Type B pancreatic cell (in vitro differentiated cells): ENCODE measurements around the gene PTPRH. TPM values are rescaled to one million over a fixed set of nuclear protein-coding genes. Genes with fewer than 3 reads are reported as not detected.

ENCODE experiments used
- DNase-seq: peaks from one replicate; pipeline ENCODE4 v3.0.0; 2021; ENCODE audit warnings: mixed read lengths; ENCODE audit not compliant: unreplicated experiment; ENCODE audit errors: extremely low spot score
- H3K27ac Mint-ChIP-seq: 2 replicates; pipeline ENCODE4 v1.8.0; 2021; ENCODE audit warnings: mild to moderate bottlenecking, mixed read lengths
- H3K27me3 Mint-ChIP-seq: 2 replicates; pipeline ENCODE4 v1.8.0; 2021; ENCODE audit warnings: mixed read lengths
- H3K36me3 Mint-ChIP-seq: 2 replicates; pipeline ENCODE4 v1.8.0; 2021; ENCODE audit warnings: mixed read lengths
- H3K4me1 Mint-ChIP-seq: one replicate; pipeline ENCODE4 v1.8.0; 2021; ENCODE audit warnings: mixed read lengths; ENCODE audit not compliant: unreplicated experiment
- H3K4me3 Mint-ChIP-seq: 2 replicates; pipeline ENCODE4 v1.8.0; 2021; ENCODE audit warnings: mild to moderate bottlenecking, mixed read lengths
- H3K9me3 Mint-ChIP-seq: 2 replicates; pipeline ENCODE4 v1.8.0; 2021; ENCODE audit warnings: mixed read lengths
- total RNA-seq: library from RNA; stranded (reverse); gene quantifications from 2 replicates; pipeline ENCODE4 v1.2.1, GENCODE V29; 2021; ENCODE audit warnings: low replicate concordance
- TF ChIP-seq, protein P1 (sequence below): fragments of 200-600 bp; sonication (generic); conservative IDR thresholded peaks from 2 replicates; pipeline ENCODE4 v1.5.0; 2021; ENCODE audit warnings: antibody characterized with exemption, mild to moderate bottlenecking

PTPRH gene
- total RNA-seq, 1 donor from 2014 or later = 4.3 TPM

DNA sequence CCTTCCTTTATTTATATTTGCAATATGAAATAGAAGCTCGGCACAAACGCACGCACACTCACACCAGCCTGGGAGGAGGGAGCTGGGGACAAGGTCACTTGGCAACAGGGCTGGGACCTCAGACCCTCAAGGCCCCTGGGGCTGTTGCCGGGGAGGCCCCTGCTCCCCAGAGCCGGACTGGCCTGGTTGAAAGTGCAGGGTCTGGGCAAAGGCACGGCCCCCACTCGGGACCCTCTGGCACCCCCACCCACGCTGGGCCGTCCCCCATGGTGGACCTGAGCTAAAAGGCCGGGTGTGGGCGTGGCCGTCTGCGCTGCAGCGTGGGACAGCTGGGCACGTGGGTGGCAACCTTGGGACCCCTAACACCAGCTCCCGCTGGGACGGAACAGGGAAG is 20.5 kb upstream of the PTPRH start:
- H3K4me1 Mint-ChIP-seq = peaks cover 6% of the 10 kb centered on the region
- no peak overlapping the region for H3K27ac Mint-ChIP-seq
- no peaks in the 10 kb centered on the region for H3K9me3 Mint-ChIP-seq
- no peaks in the 10 kb centered on the region for H3K27me3 Mint-ChIP-seq
- H3K36me3 Mint-ChIP-seq = peaks cover 7% of the 10 kb centered on the region
- no peak for DNase-seq
- TF ChIP-seq, protein P1, sequence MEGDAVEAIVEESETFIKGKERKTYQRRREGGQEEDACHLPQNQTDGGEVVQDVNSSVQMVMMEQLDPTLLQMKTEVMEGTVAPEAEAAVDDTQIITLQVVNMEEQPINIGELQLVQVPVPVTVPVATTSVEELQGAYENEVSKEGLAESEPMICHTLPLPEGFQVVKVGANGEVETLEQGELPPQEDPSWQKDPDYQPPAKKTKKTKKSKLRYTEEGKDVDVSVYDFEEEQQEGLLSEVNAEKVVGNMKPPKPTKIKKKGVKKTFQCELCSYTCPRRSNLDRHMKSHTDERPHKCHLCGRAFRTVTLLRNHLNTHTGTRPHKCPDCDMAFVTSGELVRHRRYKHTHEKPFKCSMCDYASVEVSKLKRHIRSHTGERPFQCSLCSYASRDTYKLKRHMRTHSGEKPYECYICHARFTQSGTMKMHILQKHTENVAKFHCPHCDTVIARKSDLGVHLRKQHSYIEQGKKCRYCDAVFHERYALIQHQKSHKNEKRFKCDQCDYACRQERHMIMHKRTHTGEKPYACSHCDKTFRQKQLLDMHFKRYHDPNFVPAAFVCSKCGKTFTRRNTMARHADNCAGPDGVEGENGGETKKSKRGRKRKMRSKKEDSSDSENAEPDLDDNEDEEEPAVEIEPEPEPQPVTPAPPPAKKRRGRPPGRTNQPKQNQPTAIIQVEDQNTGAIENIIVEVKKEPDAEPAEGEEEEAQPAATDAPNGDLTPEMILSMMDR = no peak
- no peak overlapping the region for H3K4me3 Mint-ChIP-seq

- no peak for DNase-seq
- no peaks in the 10 kb centered on the region for H3K27me3 Mint-ChIP-seq
- peaks cover 6% of the 10 kb centered on the region for H3K4me1 Mint-ChIP-seq
- TF ChIP-seq, protein P1 = no peak
- peaks cover 4% of the 10 kb centered on the region for H3K36me3 Mint-ChIP-seq
- no peak overlapping the region for H3K4me3 Mint-ChIP-seq
- H3K9me3 Mint-ChIP-seq = no peaks in the 10 kb centered on the region
- H3K27ac Mint-ChIP-seq = peak overlapping the region; percentile 56
Observed at GRCh38 chr19:55229145-55229788, 20.0 kb upstream of the PTPRH start.

DNA sequence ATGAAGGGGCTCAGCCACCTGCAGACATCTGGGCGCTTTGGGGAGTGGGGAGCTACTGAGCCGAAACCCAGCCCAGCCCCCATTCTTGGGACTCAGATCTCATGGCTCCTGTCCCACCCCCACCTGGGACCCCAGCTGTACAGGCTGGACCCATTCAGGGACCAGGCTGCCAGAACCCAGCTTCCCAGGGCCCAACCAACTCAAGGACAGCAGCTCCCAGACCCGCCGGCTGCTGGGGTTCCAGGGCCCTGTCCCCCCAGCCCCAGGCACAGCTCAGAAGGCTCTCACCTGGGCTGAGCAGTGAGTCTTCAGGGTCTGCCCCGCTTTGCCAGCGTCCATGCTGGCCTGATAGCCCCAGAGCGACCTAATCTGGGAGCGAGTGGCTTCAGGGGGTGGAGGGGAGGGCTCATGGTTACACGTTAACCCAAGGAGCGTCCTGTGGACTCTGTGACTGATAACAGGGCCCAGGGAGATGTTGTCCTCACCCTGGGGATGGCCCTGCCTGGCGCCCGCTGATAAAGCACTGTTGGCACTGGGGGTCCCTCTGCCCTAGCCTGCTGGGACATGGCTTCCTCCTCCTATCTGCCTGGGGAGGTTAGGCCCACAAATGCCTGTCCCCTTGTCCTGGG is 19.2 kb upstream of the PTPRH start, which contains the start of gene TMEM86B:
TSS of gene TMEM86B (minus strand) at position 361 of the 629 bp plus-strand sequence. CDS start at position 339, 22 bp downstream.
- H3K27me3 Mint-ChIP-seq = no peaks in the 10 kb centered on the region
- peak within 1 kb of the TSS; percentile 56 for H3K27ac Mint-ChIP-seq
- H3K36me3 Mint-ChIP-seq = no peaks in the 10 kb centered on the region
- peaks cover 6% of the 10 kb centered on the region for H3K4me1 Mint-ChIP-seq
- DNase-seq = no peak
- TF ChIP-seq, protein P1 = no peak
- H3K4me3 Mint-ChIP-seq = peak within 1 kb of the TSS; percentile 58
- no peaks in the 10 kb centered on the region for H3K9me3 Mint-ChIP-seq

DNA sequence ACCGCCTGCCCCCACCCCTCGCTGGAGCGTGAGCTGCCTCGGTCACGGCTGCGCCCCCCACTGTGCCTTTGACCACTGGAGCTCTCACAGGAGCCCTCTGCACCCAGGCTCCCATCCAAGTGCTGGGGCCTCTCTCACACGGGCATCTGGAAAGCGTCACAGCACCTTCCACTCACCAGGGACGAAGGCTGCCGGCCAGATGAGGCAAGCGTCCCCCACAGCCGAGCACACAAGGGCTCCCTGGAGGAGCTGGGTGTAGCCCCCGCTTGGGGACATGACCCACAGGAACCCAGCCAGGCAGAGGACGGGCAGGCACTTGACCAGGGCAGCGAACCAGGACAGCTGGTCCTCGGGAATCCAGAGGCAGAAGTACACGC is 18.7 kb upstream of the PTPRH start:
- DNase-seq = no peak
- TF ChIP-seq, protein P1 = no peak
- no peaks in the 10 kb centered on the region for H3K9me3 Mint-ChIP-seq
- H3K36me3 Mint-ChIP-seq = no peaks in the 10 kb centered on the region
- H3K27me3 Mint-ChIP-seq = no peaks in the 10 kb centered on the region
- peak overlapping the region; percentile 58 for H3K4me3 Mint-ChIP-seq
- H3K4me1 Mint-ChIP-seq = peaks cover 6% of the 10 kb centered on the region
- peak overlapping the region; percentile 43 for H3K27ac Mint-ChIP-seq

DNA sequence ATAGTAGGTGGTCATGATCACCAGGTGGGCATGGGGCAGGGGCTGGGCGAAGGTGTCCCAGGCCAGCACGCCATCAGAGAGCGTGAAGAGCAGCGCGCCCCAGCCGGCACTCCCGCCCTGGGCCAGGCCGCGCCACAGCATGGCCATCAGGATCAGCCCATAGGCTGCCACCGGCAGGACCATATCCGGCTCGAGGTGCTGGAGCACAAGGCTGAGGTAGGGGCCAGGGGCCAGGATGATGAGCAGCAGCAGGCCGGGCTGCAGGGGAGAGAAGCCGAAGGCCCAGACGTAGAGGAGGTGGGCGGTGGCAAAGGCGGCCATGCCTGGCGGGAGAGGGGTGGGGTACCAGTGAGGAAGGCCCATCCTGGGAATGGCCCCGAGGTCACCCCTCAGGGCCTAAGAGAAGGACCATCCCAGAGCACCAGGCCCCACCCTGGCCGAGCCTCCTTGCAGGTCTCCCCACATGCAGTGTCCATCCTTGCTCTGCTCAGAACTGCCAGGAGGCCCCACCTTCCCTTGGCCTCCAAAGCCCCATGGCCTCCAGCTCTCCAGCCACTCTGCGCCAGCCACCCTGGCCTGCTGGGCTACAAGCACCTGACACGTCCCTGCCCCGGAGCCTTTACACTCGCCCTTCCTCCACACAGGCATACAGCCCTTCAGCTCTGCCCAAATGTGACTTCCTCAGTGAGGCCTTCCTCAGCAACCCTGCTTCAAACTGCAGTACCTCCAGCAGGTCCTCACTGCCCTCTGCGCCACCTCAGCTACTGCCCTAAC is 18.1 kb upstream of the PTPRH start:
- Mint-ChIP-seq H3K4me3 (peak overlapping the region; percentile 58), H3K36me3 (no peaks in the 10 kb centered on the region), H3K27me3 (no peaks in the 10 kb centered on the region), H3K4me1 (peaks cover 6% of the 10 kb centered on the region), H3K27ac (peak overlapping the region; percentile 43), H3K9me3 (no peaks in the 10 kb centered on the region)
- no peak for DNase-seq
- TF ChIP-seq, protein P1 = no peak
